A549 (cell line): ENCODE results near the gene MIOX.

Experiments used
- CBX8 ChIP-seq: fragments of 200-600 bp; sonication (generic); IDR thresholded peaks from 2 replicates; pipeline ENCODE4 v1.6.1; 2016
- CHD2 ChIP-seq: fragments of 150-350 bp; IDR thresholded peaks from 2 replicates; pipeline ENCODE4 v1.6.1; 2014; ENCODE audit warnings: low read length; ENCODE audit not compliant: partially characterized antibody
- CTCF ChIP-seq: fragments of >200 bp; sonication (Bioruptor Twin); formaldehyde crosslinking; IDR thresholded peaks from 3 replicates; pipeline ENCODE4 v1.5.1; 2016
- EP300 ChIP-seq, 2 experiments: fragments of >200 bp; sonication (Bioruptor Twin); formaldehyde crosslinking; IDR thresholded peaks; 2 replicates in 1 of 2; 3 replicates in 1 of 2; pipeline ENCODE4 v1.6.1; 2016 to 2017
- ESRRA ChIP-seq: fragments of 150-350 bp; IDR thresholded peaks from 2 replicates; pipeline ENCODE4 v1.6.1; 2014; ENCODE audit warnings: mild to moderate bottlenecking, low read length, borderline replicate concordance
- MAX ChIP-seq: IDR thresholded peaks from 2 replicates; pipeline ENCODE4 v1.6.1; 2012
- NFE2L2 ChIP-seq: fragments of 150-350 bp; conservative IDR thresholded peaks from 2 replicates; pipeline ENCODE4 v1.6.1; 2014; ENCODE audit warnings: low read length
- PHF8 ChIP-seq: fragments of 200-600 bp; sonication (generic); IDR thresholded peaks from 2 replicates; pipeline ENCODE4 v1.6.1; 2016; ENCODE audit warnings: low read depth, mild to moderate bottlenecking, antibody characterized with exemption, moderate library complexity, borderline replicate concordance
- POLR2A ChIP-seq: IDR thresholded peaks from 2 replicates; pipeline ENCODE4 v1.6.1; 2012; ENCODE audit warnings: mild to moderate bottlenecking, low read length
- RAD21 ChIP-seq, 2 experiments: fragments of >200 bp in 1 of 2; sonication (Bioruptor Twin) in 1 of 2; formaldehyde crosslinking in 1 of 2; IDR thresholded peaks in 1 of 2; conservative IDR thresholded peaks in 1 of 2; 2 replicates in 1 of 2; 3 replicates in 1 of 2; pipeline ENCODE4 v1.6.1; 2012 to 2018; ENCODE audit warnings: inconsistent platforms in 1 of 2
- REST ChIP-seq: fragments of 200-600 bp; sonication (generic); IDR thresholded peaks from 2 replicates; pipeline ENCODE4 v1.6.1; 2016; ENCODE audit warnings: antibody characterized with exemption, mild to moderate bottlenecking, moderate library complexity
- SMC3 ChIP-seq: fragments of >200 bp; sonication (Bioruptor Twin); formaldehyde crosslinking; IDR thresholded peaks from 3 replicates; pipeline ENCODE4 v1.6.1; 2018; ENCODE audit warnings: inconsistent platforms
- TP53 ChIP-seq: fragments of 250-450 bp; sonication (Bioruptor Pico); IDR thresholded peaks from 2 replicates; pipeline ENCODE4 v1.5.0; 2021; ENCODE audit warnings: mild to moderate bottlenecking, moderate library complexity
- ZSCAN20 ChIP-seq: fragments of 250-450 bp; sonication (Bioruptor Pico); IDR thresholded peaks from 2 replicates; pipeline ENCODE4 v1.8.0; 2022; ENCODE audit warnings: mild to moderate bottlenecking, moderate library complexity

- TF ChIP-seq CTCF: no peak
- TF ChIP-seq REST: no peak
- TF ChIP-seq NFE2L2: no peak
- no peak for TF ChIP-seq ESRRA
- TF ChIP-seq RAD21 (conservative IDR thresholded peaks at IDR 0.05 in 1 of 2, IDR thresholded peaks at IDR 0.05 in 1 of 2): no peak
- peak; percentile 69 for TF ChIP-seq POLR2A
- no peak for TF ChIP-seq ZSCAN20 (CRISPR knock-in tag)
- no peak for TF ChIP-seq MAX
- TF ChIP-seq SMC3: no peak
- no peak for TF ChIP-seq CHD2
- no peak for TF ChIP-seq PHF8
- TF ChIP-seq TP53 (CRISPR knock-in tag): no peak
- no peak for TF ChIP-seq CBX8
- TF ChIP-seq EP300 (IDR thresholded peaks at IDR 0.05): no peak
These were observed 11.7 kb upstream of the MIOX start, which contains the start of gene SBF1 for GRCh38 chr22:50474710-50475651.
